Activated CD4-positive, alpha-beta memory T cell treated with anti-CD3 and anti-CD28 coated beads, Interleukin-2, amount 10 ng/mL, durations not matched to agents 7 days and 5 days (primary cell): ENCODE results near the gene CDH10. TPM values are rescaled to one million over a fixed set of nuclear protein-coding genes. Genes with fewer than 3 reads are reported as not detected.

Experiments
- CTCF ChIA-PET: fragments of 350-600 bp; sonication (Branson Sonifier 250); formaldehyde crosslinking; loops from one replicate; lab custom pipeline; 2021; ENCODE audit warnings: antibody characterized with exemption, inconsistent platforms; lab: Charles Lee
- POLR2A ChIA-PET: fragments of 350-600 bp; sonication (Branson Sonifier 250); formaldehyde crosslinking; loops from one replicate; lab custom pipeline; 2021; ENCODE audit warnings: antibody characterized with exemption; lab: Charles Lee
- DNase-seq: peaks from one replicate; pipeline ENCODE4 v3.0.0-alpha.2; 2020
- H3K27ac Mint-ChIP-seq: one replicate; pipeline ENCODE4 v1.8.0; 2021; ENCODE audit warnings: mild to moderate bottlenecking, mixed read lengths
- H3K27me3 Mint-ChIP-seq: one replicate; pipeline ENCODE4 v1.8.0; 2021; ENCODE audit warnings: mixed read lengths
- H3K36me3 Mint-ChIP-seq: one replicate; pipeline ENCODE4 v1.8.0; 2021; ENCODE audit warnings: low read depth, mixed read lengths
- H3K4me1 Mint-ChIP-seq: one replicate; pipeline ENCODE4 v1.8.0; 2021; ENCODE audit warnings: mixed read lengths
- H3K4me3 Mint-ChIP-seq: one replicate; pipeline ENCODE4 v1.8.0; 2021; ENCODE audit warnings: mild to moderate bottlenecking, mixed read lengths
- H3K9me3 Mint-ChIP-seq: one replicate; pipeline ENCODE4 v1.8.0; 2021; ENCODE audit warnings: mixed read lengths
- total RNA-seq, 2 experiments: library from RNA; stranded (reverse); gene quantifications; one replicate each; pipeline ENCODE4 v1.2.3, GENCODE V29; 2021

Gene CDH10
- total RNA-seq, 2 experiments from 2014 or later: not detected

- H3K27ac Mint-ChIP-seq: no peak overlapping the region
- ChIA-PET CTCF (no interaction called here), POLR2A (no interaction called here)
- DNase-seq: no peak
- no peaks in the 10 kb centered on the region for H3K36me3 Mint-ChIP-seq
- no peaks in the 10 kb centered on the region for H3K27me3 Mint-ChIP-seq
- peaks cover 10% of the 10 kb centered on the region for H3K9me3 Mint-ChIP-seq
- no peak overlapping the region for H3K4me3 Mint-ChIP-seq
- no peaks in the 10 kb centered on the region for H3K4me1 Mint-ChIP-seq
These were observed 147.1 kb downstream of the CDH10 start for GRCh38 chr5:24497591-24498157.

- H3K4me1 Mint-ChIP-seq: no peaks in the 10 kb centered on the region
- H3K27me3 Mint-ChIP-seq: no peaks in the 10 kb centered on the region
- DNase-seq: no peak
- ChIA-PET CTCF (no interaction called here), POLR2A (no interaction called here)
- no peaks in the 10 kb centered on the region for H3K36me3 Mint-ChIP-seq
- no peak overlapping the region for H3K4me3 Mint-ChIP-seq
- peaks cover 5% of the 10 kb centered on the region for H3K9me3 Mint-ChIP-seq
- no peak overlapping the region for H3K27ac Mint-ChIP-seq
These were observed 147.6 kb downstream of the CDH10 start for GRCh38 chr5:24497145-24497544.

GRCh38 chr5:24496268-24496667, 148.5 kb downstream of the CDH10 start:
- Mint-ChIP-seq H3K27ac (no peak overlapping the region), H3K36me3 (no peaks in the 10 kb centered on the region), H3K4me1 (no peaks in the 10 kb centered on the region), H3K27me3 (no peaks in the 10 kb centered on the region), H3K9me3 (peaks cover 3% of the 10 kb centered on the region), H3K4me3 (no peak overlapping the region)
- ChIA-PET POLR2A (no interaction called here), CTCF (no interaction called here)
- DNase-seq: no peak

GRCh38 chr5:24492229-24492628, 152.5 kb downstream of the CDH10 start:
- no peaks in the 10 kb centered on the region for H3K27me3 Mint-ChIP-seq
- no peaks in the 10 kb centered on the region for H3K4me1 Mint-ChIP-seq
- H3K9me3 Mint-ChIP-seq: peaks cover 2% of the 10 kb centered on the region
- no peaks in the 10 kb centered on the region for H3K36me3 Mint-ChIP-seq
- ChIA-PET POLR2A (no interaction called here), CTCF (no interaction called here)
- H3K4me3 Mint-ChIP-seq: no peak overlapping the region
- H3K27ac Mint-ChIP-seq: no peak overlapping the region
- DNase-seq: no peak

- Mint-ChIP-seq H3K27me3 (no peaks in the 10 kb centered on the region), H3K4me1 (no peaks in the 10 kb centered on the region), H3K27ac (no peak overlapping the region), H3K4me3 (no peak overlapping the region), H3K36me3 (no peaks in the 10 kb centered on the region), H3K9me3 (peaks cover 2% of the 10 kb centered on the region)
- POLR2A ChIA-PET: no interaction called here
- no peak for DNase-seq
- CTCF ChIA-PET: no interaction called here
These were observed 153.3 kb downstream of the CDH10 start for GRCh38 chr5:24491490-24491889.

GRCh38 chr5:24487368-24488229, 157.2 kb downstream of the CDH10 start:
- ChIA-PET POLR2A (no interaction called here), CTCF (no interaction called here)
- Mint-ChIP-seq H3K27ac (no peak overlapping the region), H3K36me3 (no peaks in the 10 kb centered on the region), H3K9me3 (peaks cover 2% of the 10 kb centered on the region), H3K4me3 (no peak overlapping the region), H3K27me3 (no peaks in the 10 kb centered on the region), H3K4me1 (no peaks in the 10 kb centered on the region)
- DNase-seq: no peak

- no peaks in the 10 kb centered on the region for H3K36me3 Mint-ChIP-seq
- no peaks in the 10 kb centered on the region for H3K27me3 Mint-ChIP-seq
- no peak for DNase-seq
- ChIA-PET POLR2A (no interaction called here), CTCF (no interaction called here)
- peaks cover 4% of the 10 kb centered on the region for H3K9me3 Mint-ChIP-seq
- no peaks in the 10 kb centered on the region for H3K4me1 Mint-ChIP-seq
- no peak overlapping the region for H3K27ac Mint-ChIP-seq
- no peak overlapping the region for H3K4me3 Mint-ChIP-seq
These were observed 163.8 kb downstream of the CDH10 start for GRCh38 chr5:24480952-24481351.

- DNase-seq: no peak
- Mint-ChIP-seq H3K4me3 (no peak overlapping the region), H3K36me3 (no peaks in the 10 kb centered on the region), H3K27me3 (no peaks in the 10 kb centered on the region), H3K27ac (no peak overlapping the region), H3K4me1 (no peaks in the 10 kb centered on the region), H3K9me3 (peaks cover 11% of the 10 kb centered on the region)
- ChIA-PET POLR2A (no interaction called here), CTCF (no interaction called here)
These were observed 166.8 kb downstream of the CDH10 start for GRCh38 chr5:24477958-24478357.

- Mint-ChIP-seq H3K27me3 (no peaks in the 10 kb centered on the region), H3K4me3 (no peak overlapping the region), H3K4me1 (no peaks in the 10 kb centered on the region), H3K36me3 (no peaks in the 10 kb centered on the region), H3K27ac (no peak overlapping the region), H3K9me3 (peaks cover 8% of the 10 kb centered on the region)
- ChIA-PET POLR2A (no interaction called here), CTCF (no interaction called here)
- no peak for DNase-seq
These were observed 169.7 kb downstream of the CDH10 start for GRCh38 chr5:24475101-24475500.

GRCh38 chr5:24474685-24475084, 170.1 kb downstream of the CDH10 start:
- Mint-ChIP-seq H3K4me1 (no peaks in the 10 kb centered on the region), H3K36me3 (no peaks in the 10 kb centered on the region), H3K27me3 (no peaks in the 10 kb centered on the region), H3K4me3 (no peak overlapping the region), H3K27ac (no peak overlapping the region), H3K9me3 (peaks cover 8% of the 10 kb centered on the region)
- ChIA-PET POLR2A (no interaction called here), CTCF (no interaction called here)
- no peak for DNase-seq

GRCh38 chr5:24472518-24472917, 172.3 kb downstream of the CDH10 start:
- POLR2A ChIA-PET: no interaction called here
- CTCF ChIA-PET: no interaction called here
- no peaks in the 10 kb centered on the region for H3K27me3 Mint-ChIP-seq
- no peak overlapping the region for H3K27ac Mint-ChIP-seq
- H3K4me1 Mint-ChIP-seq: no peaks in the 10 kb centered on the region
- H3K36me3 Mint-ChIP-seq: no peaks in the 10 kb centered on the region
- peaks cover 8% of the 10 kb centered on the region for H3K9me3 Mint-ChIP-seq
- no peak overlapping the region for H3K4me3 Mint-ChIP-seq
- DNase-seq: no peak

GRCh38 chr5:24444414-24444813, 200.4 kb downstream of the CDH10 start:
- Mint-ChIP-seq H3K27ac (no peak overlapping the region), H3K27me3 (no peaks in the 10 kb centered on the region), H3K4me1 (no peaks in the 10 kb centered on the region), H3K4me3 (no peak overlapping the region), H3K9me3 (peaks cover 13% of the 10 kb centered on the region), H3K36me3 (no peaks in the 10 kb centered on the region)
- ChIA-PET POLR2A (no interaction called here), CTCF (no interaction called here)
- no peak for DNase-seq

GRCh38 chr5:24439465-24439864, 205.3 kb downstream of the CDH10 start:
- no peaks in the 10 kb centered on the region for H3K36me3 Mint-ChIP-seq
- no peak overlapping the region for H3K27ac Mint-ChIP-seq

More at GRCh38 chr5:24439465-24439864, 205.3 kb downstream of the CDH10 start:
- peaks cover 18% of the 10 kb centered on the region for H3K9me3 Mint-ChIP-seq
- CTCF ChIA-PET: no interaction called here
- H3K27me3 Mint-ChIP-seq: no peaks in the 10 kb centered on the region
- no peak for DNase-seq
- no peaks in the 10 kb centered on the region for H3K4me1 Mint-ChIP-seq
- no peak overlapping the region for H3K4me3 Mint-ChIP-seq
- POLR2A ChIA-PET: no interaction called here
